ENCODE data around the gene ZSCAN12. TPM values are rescaled to one million over a fixed set of nuclear protein-coding genes. Genes with fewer than 3 reads are reported as not detected.
A peak's percentile ranks its signal among the peaks of the same experiment; 100 is the strongest.

Gene ZSCAN12
- total and polyA plus RNA-seq, 2 of the 13 experiments (the other 11 are each of a cell fraction or from before 2014, with no cell fraction given), result 2.8 to 8.9 TPM

DNA sequence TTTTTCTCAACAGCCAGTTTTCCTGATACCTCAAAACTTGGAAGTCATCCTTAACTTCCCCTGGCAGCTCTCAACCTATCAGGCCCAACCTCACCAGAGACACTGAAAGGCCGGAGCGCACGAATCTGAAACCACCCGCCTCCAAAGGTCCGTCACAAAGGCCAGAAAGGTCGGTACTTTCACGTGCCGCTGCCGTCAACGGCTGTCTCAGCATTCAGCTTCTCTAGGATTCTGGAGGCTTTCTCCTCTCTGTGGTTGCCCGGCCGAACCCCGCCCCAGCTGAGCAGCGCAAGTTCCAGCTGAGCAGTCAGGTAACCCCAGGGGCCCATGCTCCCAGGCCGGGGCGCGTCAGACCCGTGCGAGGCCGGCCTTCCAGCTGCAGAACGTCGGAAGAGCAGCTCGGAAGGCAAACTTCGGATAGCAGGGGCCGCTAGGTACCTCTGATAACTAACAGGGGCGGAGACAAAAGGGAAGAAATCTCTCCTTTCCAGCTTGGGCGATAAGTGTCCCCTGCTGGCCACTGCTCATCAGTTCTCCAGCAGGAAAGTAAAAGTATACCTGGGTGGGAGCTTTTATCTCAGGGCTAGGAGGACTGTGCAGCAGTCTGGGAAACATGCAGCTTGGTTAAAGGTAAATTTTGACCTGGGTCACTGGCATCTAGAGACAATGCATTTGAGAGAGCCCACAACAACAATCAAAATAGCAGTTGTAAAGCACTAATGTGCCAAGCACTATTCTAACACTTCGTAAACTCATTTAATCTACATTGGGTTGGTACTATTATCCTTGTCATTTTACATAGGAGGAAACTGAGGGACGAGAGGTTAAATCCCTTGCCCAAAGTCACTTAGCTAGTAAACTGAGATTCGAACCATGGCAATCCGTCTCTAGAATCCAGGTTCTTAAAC lies 16.1 kb downstream of the ZSCAN12 start:
- 18% methylated on average over 26 of the region's 31 CpGs for WGBS (ENCODE audit: low lambda C conversion rate)
- intact Hi-C loops (cut with micrococcal nuclease; ENCODE audit: unreplicated experiment), result loop anchor here (1.0 to 5.0 kb wide), 4 partner anchors 16 to 204 kb away; partner anchors contain the start of genes ZKSCAN3 and ZSCAN12
- POLR2A ChIA-PET, result interaction anchor here (0.7 to 3.4 kb wide), 29 partner anchors 11 to 546 kb away, joined by 3 to 27 read pairs (median 5); partner anchors contain the start of genes PGBD1, ZKSCAN3, ZKSCAN4 and ZKSCAN8
- H3K27me3 ChIP-seq (ENCODE audit: control insufficient read depth in 1 of 2, insufficient read depth in 2 of 2, low read length in 2 of 2), result no peaks in the 10 kb centered on the region
- no peaks in the 10 kb centered on the region for H3K9me3 ChIP-seq (ENCODE audit: low read length)
- no TSS peak for BruUV-seq (replicated peaks)
- ATAC-seq, result peak; percentile 98
- peak overlapping the region; percentile 85 for H3K4me2 ChIP-seq (ENCODE audit: low read depth, low read length)
- peak overlapping the region; percentile 59 to 74 (median 72) for H3K4me3 ChIP-seq (replicated peaks in 1 of 3; ENCODE audit: insufficient read depth in 1 of 3, low read depth in 2 of 3, low read length in 3 of 3)
- peak overlapping the region; percentile 87 for H2AFZ ChIP-seq (ENCODE audit: low read length)
- H4K20me1 ChIP-seq (ENCODE audit: insufficient read depth, low read length), result no peaks in the 10 kb centered on the region
- peak overlapping the region; percentile 56 for H3K27ac ChIP-seq (ENCODE audit: extremely low read length, insufficient read depth, low read length)
- DNase-seq (ENCODE audit: low spot score), result peak; percentile 93
- no peaks in the 10 kb centered on the region for H3K79me2 ChIP-seq (ENCODE audit: insufficient read depth, low read length)
- H3K36me3 ChIP-seq (replicated peaks in 1 of 2; ENCODE audit: control insufficient read depth in 1 of 2, insufficient read depth in 2 of 2, low read length in 2 of 2), result peaks cover 7 to 33% of the 10 kb centered on the region in 2 experiments
- peak; percentile 84 for FAIRE-seq
- peaks cover 39% of the 10 kb centered on the region for H3K4me1 ChIP-seq (ENCODE audit: insufficient read depth, low read length)
- peak overlapping the region; percentile 67 for H3K9ac ChIP-seq (ENCODE audit: insufficient read depth, low read depth, low read length)
- in situ Hi-C loops (cut with HindIII; ENCODE audit: extremely low pct_ligation_motif_present, low pct_unique_long_range_greater_than_20kb), result no loop called here
- CTCF ChIA-PET (ENCODE audit: low intra/inter-chr PET ratio, low total read pairs), result interaction anchor here (0.7 kb wide), 1 partner anchor 257 kb away, joined by 3 read pairs; no protein-coding TSS in a partner anchor
- TF ChIP-seq FOSL2 (CRISPR knock-in tag; IDR thresholded peaks at IDR 0.05) (peak; percentile 73), ZNF720 (CRISPR knock-in tag; IDR thresholded peaks at IDR 0.05) (no peak), ZSCAN9 (CRISPR knock-in tag; IDR thresholded peaks at IDR 0.05; ENCODE audit: borderline replicate concordance) (0 out of 2 replicates have a peak, but pooled peaks have one; percentile 90), MXI1 (IDR thresholded peaks at IDR 0.05; ENCODE audit: borderline replicate concordance, low read depth, low read length) (peak; percentile 92; the same call in 2 of the 3 replicates), MED13 (CRISPR knock-in tag; IDR thresholded peaks at IDR 0.05) (no peak), ETV6 (CRISPR knock-in tag; conservative IDR thresholded peaks at IDR 0.05) (no peak; the same call in none of the 2 replicates), POLR2A (IDR thresholded peaks at IDR 0.05; ENCODE audit: insufficient read depth in 1 of 2, low read depth in 2 of 2, low read length in 2 of 2) (peak; percentile 41 to 70; a peak in 2 of 4 replicates), ZFP37 (CRISPR knock-in tag; IDR thresholded peaks at IDR 0.05; ENCODE audit: borderline replicate concordance) (no peak), ZNF180 (CRISPR knock-in tag; IDR thresholded peaks at IDR 0.05; ENCODE audit: borderline replicate concordance, low read depth) (no peak), MBNL3 (CRISPR knock-in tag; conservative IDR thresholded peaks at IDR 0.05) (no peak), SP5 (CRISPR knock-in tag; IDR thresholded peaks at IDR 0.05; ENCODE audit: borderline replicate concordance, low read depth) (peak; percentile 11; the same call in 1 of the 2 replicates), PPARG (CRISPR knock-in tag; conservative IDR thresholded peaks at IDR 0.05) (no peak), ZNF605 (CRISPR knock-in tag; IDR thresholded peaks at IDR 0.05) (peak; percentile 94), ZNF274 (CRISPR knock-in tag; IDR thresholded peaks at IDR 0.05) (peak; percentile 71; the same call in 1 of the 2 replicates), SP1 (IDR thresholded peaks at IDR 0.05) (no peak), SP1 (CRISPR knock-in tag; IDR thresholded peaks at IDR 0.05) (peak; percentile 50; the same call in 1 of the 2 replicates), SMAD1 (CRISPR knock-in tag; IDR thresholded peaks at IDR 0.05; ENCODE audit: borderline replicate concordance, low read depth) (peak; percentile 84; the same call in 1 of the 2 replicates), EZH2 (conservative IDR thresholded peaks at IDR 0.05; ENCODE audit: low read depth, low read length) (no peak)
- TF ChIP-seq, protein P1, sequence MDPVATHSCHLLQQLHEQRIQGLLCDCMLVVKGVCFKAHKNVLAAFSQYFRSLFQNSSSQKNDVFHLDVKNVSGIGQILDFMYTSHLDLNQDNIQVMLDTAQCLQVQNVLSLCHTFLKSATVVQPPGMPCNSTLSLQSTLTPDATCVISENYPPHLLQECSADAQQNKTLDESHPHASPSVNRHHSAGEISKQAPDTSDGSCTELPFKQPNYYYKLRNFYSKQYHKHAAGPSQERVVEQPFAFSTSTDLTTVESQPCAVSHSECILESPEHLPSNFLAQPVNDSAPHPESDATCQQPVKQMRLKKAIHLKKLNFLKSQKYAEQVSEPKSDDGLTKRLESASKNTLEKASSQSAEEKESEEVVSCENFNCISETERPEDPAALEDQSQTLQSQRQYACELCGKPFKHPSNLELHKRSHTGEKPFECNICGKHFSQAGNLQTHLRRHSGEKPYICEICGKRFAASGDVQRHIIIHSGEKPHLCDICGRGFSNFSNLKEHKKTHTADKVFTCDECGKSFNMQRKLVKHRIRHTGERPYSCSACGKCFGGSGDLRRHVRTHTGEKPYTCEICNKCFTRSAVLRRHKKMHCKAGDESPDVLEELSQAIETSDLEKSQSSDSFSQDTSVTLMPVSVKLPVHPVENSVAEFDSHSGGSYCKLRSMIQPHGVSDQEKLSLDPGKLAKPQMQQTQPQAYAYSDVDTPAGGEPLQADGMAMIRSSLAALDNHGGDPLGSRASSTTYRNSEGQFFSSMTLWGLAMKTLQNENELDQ (CRISPR knock-in tag; IDR thresholded peaks at IDR 0.05; ENCODE audit: borderline replicate concordance), result no peak
- TF ChIP-seq, protein P2, sequence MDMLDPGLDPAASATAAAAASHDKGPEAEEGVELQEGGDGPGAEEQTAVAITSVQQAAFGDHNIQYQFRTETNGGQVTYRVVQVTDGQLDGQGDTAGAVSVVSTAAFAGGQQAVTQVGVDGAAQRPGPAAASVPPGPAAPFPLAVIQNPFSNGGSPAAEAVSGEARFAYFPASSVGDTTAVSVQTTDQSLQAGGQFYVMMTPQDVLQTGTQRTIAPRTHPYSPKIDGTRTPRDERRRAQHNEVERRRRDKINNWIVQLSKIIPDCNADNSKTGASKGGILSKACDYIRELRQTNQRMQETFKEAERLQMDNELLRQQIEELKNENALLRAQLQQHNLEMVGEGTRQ (IDR thresholded peaks at IDR 0.05; ENCODE audit: low read depth, low read length), result peak; percentile 58
- TF ChIP-seq, protein P2 (CRISPR knock-in tag; IDR thresholded peaks at IDR 0.05; ENCODE audit: borderline replicate concordance), result peak; percentile 77; the same call in 1 of the 2 replicates

Measured in HepG2 (cell line).